GM19324 (cell line): ENCODE results near the gene PTP4A2.
A peak's percentile ranks its signal among the peaks of the same experiment; 100 is the strongest.
"Not testable (repeated sequence)": the region's sequence is repeated elsewhere in the genome, so short reads cannot be mapped to it uniquely, and the experiment has no call there.

Experiments
- ATAC-seq: cut with Tn5 transposase; IDR thresholded peaks from one replicate; pipeline ENCODE4 v1.9.1; 2021; ENCODE audit warnings: mild to moderate bottlenecking, moderate library complexity; ENCODE audit not compliant: unreplicated experiment, low FRiP score

The PTP4A2 gene

GRCh38 chr1:31951276-31951675 is 13.1 kb upstream of the PTP4A2 start:
- ATAC-seq: no peak

GRCh38 chr1:31949862-31950261 is 11.7 kb upstream of the PTP4A2 start:
- ATAC-seq: no peak

- not testable (repeated sequence) for ATAC-seq
Observed at GRCh38 chr1:31945677-31946076, 7.5 kb upstream of the PTP4A2 start.

GRCh38 chr1:31944205-31945089 is 6.3 kb upstream of the PTP4A2 start:
- ATAC-seq: peak; percentile 67

- peak; percentile 4 for ATAC-seq
Observed at GRCh38 chr1:31943546-31944184, 5.5 kb upstream of the PTP4A2 start.

GRCh38 chr1:31942061-31942460 is 3.9 kb upstream of the PTP4A2 start:
- not testable (repeated sequence) for ATAC-seq

- no peak for ATAC-seq
Observed at GRCh38 chr1:31939484-31940329, 1.5 kb upstream of the PTP4A2 start.

GRCh38 chr1:31937300-31938183 is 626 bp downstream of the PTP4A2 start:
- ATAC-seq: peak; percentile 37

GRCh38 chr1:31936981-31937299 is 1.2 kb downstream of the PTP4A2 start:
- no peak for ATAC-seq

- ATAC-seq: no peak
Observed at GRCh38 chr1:31936278-31936980, 1.7 kb downstream of the PTP4A2 start.

- ATAC-seq: no peak
Observed at GRCh38 chr1:31934706-31935629, 3.2 kb downstream of the PTP4A2 start.

- ATAC-seq: no peak
Observed at GRCh38 chr1:31932491-31933316, 5.5 kb downstream of the PTP4A2 start.

- ATAC-seq: no peak
Observed at GRCh38 chr1:31931593-31932225, 6.5 kb downstream of the PTP4A2 start.

- no peak for ATAC-seq
Observed at GRCh38 chr1:31930836-31931592, 7.2 kb downstream of the PTP4A2 start.

GRCh38 chr1:31927661-31927980 is 10.5 kb downstream of the PTP4A2 start:
- no peak for ATAC-seq

GRCh38 chr1:31926853-31927660 is 11.1 kb downstream of the PTP4A2 start:
- no peak for ATAC-seq
